HG03039 (cell line): ENCODE measurements around the gene SLC12A3.

Experiments used
- ATAC-seq: cut with Tn5 transposase; IDR thresholded peaks from one replicate; pipeline ENCODE4 v1.9.1; 2021; ENCODE audit warnings: mild to moderate bottlenecking, moderate library complexity; ENCODE audit not compliant: unreplicated experiment

SLC12A3 gene

DNA sequence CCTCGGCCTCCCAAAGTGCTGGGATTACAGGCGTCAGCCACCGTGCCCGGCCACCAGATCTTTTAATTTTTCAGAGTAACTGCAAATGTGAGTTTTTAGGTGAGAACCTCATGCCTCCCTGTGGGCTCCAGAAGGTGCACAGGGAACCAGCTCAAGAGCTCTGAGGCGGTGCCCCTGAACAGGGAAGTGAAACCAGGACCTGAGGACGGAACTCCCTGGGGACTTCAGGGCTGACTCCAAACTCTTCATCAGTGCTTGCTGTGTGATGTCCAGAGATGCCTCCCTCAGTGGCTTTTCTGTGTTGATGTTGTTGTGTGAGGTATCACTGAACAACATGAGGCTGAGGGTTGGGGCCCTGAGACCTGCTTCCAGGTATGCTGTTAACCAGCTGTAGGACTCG is 23.8 kb downstream of the SLC12A3 start:
- no peak for ATAC-seq

DNA sequence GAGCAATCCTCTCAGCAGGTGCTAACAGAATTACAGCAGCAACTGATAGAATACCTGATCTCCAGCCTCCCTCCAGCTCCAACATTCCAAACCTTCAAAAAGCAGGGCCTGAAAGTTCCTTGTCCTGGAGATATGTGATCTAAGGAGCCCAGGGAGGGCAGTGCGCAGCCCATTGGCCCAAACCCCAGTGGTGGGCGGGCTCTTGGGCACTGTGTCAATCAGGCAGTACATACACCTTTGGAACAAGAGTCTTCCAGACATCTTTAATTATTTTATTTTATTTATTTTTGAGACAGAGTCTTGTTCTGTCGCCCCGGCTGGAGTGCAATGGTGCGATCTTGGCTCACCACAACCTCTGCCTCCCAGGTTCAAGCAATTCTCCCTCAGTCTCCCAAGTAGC is 24.2 kb downstream of the SLC12A3 start:
- ATAC-seq: no peak

DNA sequence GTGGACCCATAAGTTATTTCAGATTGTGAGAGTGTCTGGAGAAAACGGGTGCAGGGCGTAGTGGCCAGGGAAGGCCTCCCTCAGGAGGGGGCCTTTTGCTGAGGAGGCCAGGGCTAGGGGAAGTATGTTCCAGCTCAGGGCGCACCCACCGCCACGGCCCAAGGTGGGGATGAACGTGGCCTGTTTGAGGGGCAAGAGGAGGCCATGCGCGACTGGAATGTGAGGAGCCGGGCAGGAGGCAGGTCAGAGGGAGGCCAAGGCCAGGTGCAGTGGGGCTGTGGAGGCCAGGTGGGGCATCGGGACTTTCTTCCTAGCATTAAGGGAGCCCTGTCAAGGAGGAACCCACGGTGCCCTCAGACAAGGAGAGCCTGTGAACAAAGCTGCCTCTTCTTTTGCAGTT is 26.7 kb downstream of the SLC12A3 start:
- no peak for ATAC-seq

DNA sequence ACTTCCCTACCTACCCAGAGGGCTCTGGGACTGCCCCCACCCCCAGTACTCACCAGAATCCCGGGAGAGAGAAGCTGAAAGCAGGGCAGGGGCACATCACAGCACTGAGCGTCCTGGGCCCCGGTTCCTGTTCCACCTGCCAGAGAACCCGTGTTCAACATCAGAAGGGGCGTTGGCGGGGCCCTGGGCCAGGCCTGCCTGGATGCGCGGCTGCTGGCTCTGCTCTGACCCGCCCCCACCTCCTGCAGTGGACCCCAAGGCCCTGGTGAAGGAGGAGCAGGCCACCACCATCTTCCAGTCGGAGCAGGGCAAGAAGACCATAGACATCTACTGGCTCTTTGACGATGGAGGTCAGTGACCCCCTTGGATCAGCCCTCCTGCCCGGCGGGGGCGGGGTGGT is 27.7 kb downstream of the SLC12A3 start:
- ATAC-seq: no peak

DNA sequence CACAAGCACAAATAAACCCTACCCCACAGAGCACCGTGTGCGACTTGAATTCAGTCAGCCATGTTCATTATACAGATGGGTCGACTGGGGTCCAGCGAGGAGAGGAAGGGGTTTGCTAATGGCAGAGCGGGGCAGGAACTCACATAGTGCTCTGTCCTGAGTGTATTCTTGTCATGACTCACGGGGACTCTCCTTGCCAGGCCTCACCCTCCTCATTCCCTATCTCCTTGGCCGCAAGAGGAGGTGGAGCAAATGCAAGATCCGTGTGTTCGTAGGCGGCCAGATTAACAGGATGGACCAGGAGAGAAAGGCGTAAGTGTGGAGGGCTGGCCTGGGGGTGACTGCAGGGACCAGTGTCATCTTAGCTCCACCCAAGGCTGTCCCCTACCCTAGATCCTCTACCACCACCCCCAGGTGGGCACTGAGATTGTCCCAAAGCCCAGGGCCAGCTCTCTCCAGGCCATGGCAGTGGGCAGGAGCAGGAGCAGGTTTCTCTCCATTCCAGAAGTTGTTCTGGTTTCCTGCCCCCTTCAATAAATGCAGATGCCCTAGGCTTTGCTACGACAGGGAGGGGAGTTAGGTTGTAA is 29.4 kb downstream of the SLC12A3 start:
- ATAC-seq: no peak

DNA sequence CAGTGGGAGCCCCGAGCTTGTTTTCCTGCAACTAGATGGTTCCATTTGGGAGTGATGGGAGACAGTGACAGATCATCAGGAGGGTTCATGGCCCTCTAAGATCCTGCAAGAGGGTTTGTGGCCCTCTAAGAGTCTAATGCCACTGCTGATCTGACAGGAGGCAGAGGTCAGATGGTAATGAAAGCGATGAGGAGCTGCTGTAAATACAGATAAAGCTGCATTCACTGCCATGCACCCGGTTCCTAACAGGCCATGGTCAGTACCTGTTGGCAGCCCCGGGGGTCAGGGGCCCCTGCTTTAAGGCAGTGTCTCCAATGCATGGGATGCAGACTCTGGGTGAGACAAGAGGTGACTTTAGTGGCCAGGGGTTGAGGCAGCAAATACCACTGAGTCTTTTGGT is 30.8 kb downstream of the SLC12A3 start:
- no peak for ATAC-seq

DNA sequence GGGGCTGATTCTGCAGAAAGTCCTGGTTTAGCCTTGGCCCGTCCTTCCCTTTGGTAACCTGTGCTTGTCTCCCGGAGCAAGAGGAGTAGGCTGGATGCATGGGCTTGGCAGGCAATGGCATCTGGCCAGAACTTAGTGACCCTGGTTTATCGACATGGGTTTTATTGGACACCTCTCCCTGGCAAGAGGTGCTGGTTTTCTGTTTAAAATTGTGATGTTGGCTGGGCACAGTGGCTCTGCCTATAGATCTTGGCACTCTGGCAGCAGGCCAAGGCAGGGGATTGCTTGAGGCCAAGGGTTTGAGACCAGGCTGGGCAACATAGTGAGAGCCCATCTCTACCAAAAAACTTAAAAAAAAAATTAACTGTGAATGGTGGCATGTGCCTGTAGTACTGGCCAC is 31.2 kb downstream of the SLC12A3 start:
- ATAC-seq: no peak

DNA sequence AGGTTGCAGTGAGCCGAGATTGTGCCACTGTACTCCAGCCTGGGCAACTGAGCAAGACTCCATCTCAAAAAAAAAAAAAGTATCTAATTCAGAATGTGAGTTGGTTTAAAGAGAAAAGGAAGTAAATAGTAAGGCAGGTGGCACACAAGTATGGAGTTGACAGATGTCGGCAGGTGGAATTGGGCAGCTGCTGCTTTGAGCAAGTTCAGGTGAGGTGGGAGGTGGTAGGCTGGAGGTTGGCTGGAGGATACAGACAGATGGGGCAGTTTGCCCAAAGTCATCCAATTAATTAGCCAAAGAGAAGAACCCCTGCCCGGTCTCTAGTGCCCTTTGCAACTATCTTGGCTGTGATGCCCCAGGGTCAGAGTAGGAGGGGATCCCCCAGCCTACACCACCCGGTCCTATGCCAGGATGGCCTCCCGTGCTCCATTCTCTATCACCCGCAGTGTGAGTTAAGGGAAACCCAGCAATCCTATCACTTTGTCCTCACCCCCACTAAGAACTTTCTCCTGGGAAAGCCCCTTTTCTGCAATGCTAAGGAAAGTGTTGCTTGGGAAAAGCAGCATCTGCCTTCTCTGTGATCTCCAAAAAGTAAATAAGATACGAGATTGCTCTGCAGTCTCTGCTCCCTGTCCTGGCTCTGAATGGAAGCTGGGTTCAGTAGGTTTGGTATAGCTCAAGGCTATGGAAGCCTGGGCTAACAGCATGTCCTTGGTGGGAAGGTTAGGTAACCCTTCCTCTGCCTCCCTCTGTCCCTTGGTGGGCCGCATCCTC is 32.2 kb downstream of the SLC12A3 start:
- no peak for ATAC-seq

DNA sequence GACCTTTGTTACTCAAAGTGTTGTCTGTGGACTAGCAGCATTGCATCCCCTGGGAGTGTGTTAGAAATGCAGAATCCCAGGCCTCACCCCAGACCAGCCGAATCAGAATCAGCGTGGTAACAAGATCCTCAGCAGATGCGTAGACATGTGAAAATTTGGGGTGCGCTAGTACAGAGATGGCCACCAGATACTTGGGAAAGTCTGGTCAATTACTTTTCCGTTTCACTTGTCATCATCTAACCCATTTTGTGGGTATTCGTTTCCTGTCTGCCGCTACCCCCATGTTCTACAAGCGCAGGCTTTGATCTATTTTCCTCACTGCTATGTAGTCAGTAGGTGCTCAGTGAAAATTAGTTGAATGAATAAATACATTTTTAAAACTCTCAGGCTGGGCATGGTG is 33.8 kb downstream of the SLC12A3 start:
- ATAC-seq: no peak

DNA sequence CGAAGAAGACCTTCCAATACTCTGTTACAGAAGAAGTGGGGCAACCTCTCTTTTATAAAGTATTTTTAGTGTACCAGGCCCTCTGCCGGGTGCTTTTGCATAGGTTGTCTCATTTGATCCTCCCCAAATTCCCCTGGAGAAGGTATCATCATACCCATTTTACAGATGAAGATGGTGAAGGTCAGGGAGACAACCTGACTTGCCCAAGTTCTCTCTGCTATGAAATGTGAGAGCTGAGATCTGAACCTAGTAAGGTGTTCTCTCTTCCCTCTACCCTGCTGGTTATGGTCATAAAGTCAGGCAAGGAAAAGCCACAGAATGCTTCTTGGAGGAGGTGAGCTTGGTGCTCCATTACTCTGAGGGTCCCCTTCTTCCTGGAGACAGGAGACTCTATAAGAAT is 38.9 kb downstream of the SLC12A3 start:
- ATAC-seq: no peak

DNA sequence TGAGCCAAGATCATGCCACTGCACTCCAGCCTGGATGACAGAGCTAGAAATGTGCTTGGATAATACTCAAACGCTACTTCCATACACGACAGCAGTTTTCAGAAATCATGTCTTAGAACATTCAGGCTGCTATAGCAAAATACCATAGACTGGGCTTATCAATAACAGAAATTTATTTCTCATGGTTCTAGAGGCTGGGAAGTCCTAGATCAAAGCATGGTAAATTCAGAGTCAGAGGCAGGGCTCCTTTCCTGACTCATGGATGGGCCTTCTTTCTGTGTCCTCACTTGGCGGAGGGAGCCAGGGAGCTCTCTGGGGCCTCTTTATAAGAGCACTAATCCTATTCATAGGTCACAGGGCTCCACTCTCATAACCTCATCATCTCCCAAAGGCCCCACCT is 42.4 kb downstream of the SLC12A3 start:
- ATAC-seq: no peak

DNA sequence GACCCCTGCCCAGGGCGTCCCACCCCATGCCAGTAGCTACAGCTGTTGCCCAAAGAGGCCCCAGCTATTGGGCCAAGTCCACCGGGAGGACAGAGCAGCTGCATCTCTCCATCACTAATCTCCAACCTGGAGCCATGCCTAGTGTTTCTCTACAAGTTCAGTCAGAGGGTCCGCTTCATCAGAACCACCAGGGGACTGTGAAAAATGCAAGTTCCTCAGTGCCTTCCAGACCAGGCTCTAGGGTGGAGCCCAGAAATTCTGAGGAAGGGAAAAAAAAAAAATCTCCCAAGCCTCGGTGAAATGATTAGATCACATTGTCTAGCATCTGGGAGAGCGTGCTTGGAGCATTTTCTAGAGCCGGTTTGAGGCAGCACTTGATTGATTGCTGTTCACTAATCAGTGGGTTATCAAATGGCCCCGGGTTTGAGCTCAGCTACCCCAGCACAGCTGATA is 44.5 kb downstream of the SLC12A3 start:
- no peak for ATAC-seq

DNA sequence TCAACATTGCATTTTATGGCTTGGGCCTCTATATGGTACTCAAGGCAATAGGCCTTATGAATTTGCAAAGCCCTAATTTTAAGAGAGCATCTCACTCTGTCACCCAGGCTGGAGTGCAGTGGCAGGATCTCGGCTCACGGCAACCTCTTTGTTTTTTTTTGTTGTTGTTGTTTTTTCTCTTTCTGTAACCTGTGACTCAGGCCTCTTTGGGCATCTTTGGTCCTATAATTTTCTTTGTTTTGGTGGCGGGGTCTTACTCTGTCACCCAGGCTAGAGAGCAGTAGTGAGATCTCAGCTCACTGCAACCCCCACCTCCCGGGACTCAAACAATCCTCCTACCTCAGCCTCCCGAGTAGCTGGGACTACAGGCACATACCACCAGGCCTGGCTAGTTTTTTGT is 45.1 kb downstream of the SLC12A3 start:
- ATAC-seq: no peak

DNA sequence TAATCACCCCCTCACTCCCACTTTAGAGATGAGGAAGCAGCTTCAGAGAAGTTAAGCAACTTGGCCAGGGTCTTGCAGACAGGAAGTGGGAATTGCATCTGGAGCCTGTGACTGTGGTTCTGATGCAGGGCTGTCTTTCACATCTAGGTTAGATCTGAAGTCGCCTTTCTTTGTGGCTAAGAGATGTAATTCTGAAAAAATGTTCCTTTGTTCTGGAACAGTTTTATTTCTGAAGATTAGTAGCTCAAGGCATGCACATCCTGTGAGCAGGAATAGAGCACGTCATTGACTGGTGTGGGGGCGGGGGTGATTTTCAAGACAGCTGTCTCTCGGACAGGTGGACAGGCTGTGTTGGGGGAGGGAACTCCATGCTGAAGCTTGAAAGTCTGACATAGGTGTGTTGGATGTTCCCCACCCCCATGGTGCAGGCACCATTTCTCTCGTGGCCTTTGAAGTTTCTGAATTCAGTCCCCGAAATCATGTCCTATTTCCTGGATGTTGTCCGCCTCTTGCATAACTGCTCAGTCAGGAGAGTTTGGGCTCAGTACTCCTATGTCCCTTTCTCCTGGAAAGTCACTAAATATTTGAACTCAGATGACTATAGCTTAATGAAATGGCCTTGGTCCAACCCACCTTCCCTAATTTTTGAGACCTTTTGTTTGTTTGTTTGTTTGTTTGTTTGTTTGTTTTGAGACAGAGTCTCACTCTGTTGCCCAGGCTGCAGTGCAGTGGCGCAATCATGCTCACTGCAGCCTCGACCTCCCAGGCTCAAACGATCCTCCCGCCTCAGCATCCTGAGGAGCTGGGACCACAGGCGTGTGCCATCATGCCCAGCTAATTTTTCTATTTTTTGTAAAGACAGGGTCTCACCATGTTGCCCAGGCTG is 45.9 kb downstream of the SLC12A3 start:
- no peak for ATAC-seq

DNA sequence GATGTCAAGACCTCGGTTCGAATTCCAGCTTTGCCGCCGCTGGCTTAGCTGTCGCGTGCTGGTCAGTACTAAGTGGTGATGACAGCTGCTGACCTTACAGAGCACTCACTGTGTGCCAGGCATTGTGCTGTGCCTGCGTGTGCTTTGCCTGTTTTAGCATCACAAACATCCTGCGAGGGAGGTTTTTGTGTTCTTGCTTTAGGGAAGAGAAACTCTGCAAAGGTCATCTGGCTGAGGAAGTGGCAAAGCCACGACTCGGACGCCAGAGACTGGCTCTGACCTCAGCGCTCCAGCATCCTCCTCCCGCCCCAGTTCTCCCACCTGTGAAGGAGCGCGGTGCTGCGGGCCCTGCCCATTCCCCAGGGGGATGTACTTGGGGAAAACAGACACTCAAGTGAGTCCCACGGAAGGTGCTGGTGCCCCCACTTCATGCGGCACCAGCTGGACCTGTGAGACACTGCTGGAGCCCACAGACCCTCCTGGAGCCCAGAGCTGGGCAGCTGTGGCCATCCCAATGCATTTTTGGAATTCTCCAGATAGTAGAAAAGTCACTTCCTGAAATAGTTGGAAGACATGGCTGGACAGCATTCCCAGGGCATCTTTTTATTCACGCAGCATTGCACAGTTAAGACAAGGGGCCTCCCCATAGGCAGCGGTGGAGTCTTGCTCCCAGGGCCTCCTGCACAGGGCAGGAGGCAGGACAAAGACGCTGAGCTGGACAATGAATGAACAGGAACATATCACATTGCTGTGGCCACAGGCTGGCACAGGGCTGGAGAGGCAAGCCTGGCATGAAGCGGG is 47.0 kb downstream of the SLC12A3 start:
- ATAC-seq: no peak

DNA sequence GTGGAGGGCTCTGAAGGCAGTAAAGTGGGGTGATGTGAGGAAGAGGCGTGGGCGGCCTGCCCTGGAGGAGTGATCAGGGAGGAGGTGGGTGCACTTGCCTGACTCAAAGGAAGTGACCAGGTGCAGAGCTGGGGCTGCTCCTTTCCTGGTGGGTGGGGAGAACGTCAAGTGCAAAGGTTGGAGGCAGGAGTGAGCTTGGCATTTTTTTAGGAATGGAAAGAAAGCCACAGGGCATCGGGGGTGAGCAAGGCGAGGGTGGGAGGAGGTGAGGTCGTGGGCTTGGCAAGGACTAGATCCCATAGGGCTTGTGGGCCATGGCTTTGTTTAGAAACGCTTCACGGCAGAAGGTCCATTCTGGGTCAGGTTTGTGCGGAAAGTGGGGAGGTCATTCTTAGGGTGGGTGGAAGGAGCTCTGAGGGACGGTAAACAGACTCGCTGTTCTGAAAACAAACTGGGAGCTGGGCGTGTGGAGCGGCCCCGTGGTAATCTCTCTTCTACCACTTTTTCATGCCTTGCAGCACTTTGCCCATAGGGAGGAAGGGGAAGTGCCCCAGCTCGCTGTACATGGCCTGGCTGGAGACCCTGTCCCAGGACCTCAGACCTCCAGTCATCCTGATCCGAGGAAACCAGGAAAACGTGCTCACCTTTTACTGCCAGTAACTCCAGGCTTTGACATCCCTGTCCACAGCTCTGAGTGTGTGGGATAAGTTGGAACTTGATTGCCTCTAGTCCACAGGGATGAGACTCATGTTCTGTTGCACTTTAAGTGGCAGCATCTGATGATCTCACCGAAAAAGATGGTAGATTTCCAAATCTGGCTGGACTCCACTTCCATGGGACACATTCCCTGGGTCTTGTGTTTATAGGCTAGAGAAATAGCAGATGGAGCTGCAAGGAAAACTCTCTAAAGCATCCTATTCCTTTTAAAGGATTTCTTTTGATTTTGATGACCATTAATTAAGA is 48.0 kb downstream of the SLC12A3 start:
- no peak for ATAC-seq

DNA sequence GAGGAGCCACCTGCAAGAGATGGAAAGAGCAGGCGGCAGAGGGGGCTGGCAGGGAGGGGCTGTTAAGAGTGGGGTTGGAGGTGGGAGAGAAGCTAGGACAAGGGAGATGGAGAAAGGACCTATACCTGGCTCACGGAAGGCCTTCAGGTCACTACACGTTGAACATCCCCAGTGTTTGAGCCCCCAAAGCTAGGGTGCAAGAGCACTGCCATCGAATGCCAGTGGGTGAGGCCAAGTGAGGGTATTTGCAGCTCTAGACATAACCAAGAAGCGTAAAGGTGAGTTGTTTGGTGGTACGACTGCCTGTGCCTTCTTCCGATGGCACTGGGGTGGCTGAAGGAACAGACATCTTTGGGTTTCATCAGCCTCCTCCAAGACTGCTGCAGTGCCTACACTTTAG is 49.9 kb downstream of the SLC12A3 start:
- no peak for ATAC-seq

DNA sequence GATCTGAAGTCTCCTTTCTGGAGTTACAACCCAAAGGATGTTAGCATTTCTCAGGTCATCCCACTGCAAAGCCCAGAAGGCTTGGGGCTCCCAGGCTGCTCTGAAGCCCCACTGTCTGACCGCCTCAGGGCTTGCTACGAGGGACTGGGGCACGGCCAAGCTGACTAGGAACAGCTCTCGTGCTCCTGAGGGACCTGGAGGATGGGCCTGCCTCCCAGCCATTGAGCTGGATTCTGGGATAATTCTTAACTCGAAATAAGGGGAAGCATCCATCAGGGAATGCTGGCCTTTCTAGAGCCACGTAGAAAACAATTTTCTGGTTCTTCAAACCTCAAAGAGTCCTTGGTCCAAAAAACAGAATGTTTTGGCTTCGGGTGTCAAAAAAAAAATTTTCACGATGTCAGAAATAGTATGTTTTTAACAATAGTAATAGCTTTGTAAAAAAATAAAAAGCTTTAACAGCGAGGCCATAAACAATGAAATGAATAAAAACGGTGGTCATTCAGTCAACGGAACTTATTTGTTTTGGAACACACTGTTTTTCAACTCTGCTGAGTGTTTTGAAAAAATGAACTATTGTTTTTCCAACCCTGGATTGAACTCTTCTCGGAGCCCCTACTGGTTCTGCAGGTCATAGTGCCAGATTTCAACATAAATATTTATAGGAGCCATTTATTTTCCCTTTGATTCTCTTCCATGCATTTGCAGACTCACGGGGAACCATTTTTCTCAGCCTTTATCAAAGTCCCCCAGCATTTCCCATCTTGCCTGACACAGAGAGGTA is 50.5 kb downstream of the SLC12A3 start:
- ATAC-seq: no peak
